B cell (primary cell): ENCODE data around the gene LRRC47.

Experiments
- EZH2 ChIP-seq: IDR thresholded peaks from 2 replicates; pipeline ENCODE4 v1.6.1; 2012; ENCODE audit warnings: borderline replicate concordance, low read depth, mild to moderate bottlenecking, moderate library complexity, low read length; ENCODE audit not compliant: insufficient read depth, poor library complexity, severe bottlenecking
- TF ChIP-seq, protein P1 (sequence below): fragments of 200-600 bp; IDR thresholded peaks from one replicate; pipeline ENCODE4 v1.8.0; 2022; ENCODE audit warnings: antibody characterized with exemption, mild to moderate bottlenecking

DNA sequence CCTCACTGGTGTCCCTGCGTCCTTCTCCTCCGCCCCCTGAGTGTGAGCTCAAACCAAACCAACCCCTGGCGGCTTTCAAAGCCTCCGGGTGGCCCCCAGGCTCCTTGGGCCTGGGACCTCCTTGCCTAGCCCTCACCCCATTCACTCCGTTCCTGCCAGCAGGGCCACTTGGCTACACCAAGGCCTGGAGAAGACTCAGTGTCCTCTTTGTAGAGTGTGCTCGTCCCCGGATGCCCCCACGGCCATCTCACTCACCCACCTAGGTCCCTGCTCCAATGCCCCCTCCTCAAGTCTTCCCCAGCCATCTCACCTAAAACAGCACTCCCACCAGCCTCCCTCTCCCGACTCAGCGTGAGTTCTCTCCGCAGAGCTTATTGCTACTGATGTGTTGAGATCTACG lies 51.2 kb downstream of the LRRC47 start:
- TF ChIP-seq EZH2, result no peak
- TF ChIP-seq, protein P1, sequence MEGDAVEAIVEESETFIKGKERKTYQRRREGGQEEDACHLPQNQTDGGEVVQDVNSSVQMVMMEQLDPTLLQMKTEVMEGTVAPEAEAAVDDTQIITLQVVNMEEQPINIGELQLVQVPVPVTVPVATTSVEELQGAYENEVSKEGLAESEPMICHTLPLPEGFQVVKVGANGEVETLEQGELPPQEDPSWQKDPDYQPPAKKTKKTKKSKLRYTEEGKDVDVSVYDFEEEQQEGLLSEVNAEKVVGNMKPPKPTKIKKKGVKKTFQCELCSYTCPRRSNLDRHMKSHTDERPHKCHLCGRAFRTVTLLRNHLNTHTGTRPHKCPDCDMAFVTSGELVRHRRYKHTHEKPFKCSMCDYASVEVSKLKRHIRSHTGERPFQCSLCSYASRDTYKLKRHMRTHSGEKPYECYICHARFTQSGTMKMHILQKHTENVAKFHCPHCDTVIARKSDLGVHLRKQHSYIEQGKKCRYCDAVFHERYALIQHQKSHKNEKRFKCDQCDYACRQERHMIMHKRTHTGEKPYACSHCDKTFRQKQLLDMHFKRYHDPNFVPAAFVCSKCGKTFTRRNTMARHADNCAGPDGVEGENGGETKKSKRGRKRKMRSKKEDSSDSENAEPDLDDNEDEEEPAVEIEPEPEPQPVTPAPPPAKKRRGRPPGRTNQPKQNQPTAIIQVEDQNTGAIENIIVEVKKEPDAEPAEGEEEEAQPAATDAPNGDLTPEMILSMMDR, result no peak
